Hematopoietic multipotent progenitor cell treated with erythropoietin and hydrocortisone succinate and interleukin-3 and kit ligand, for 8 days (in vitro differentiated cells): ENCODE data around the gene SMYD4.
"Not testable (repeated sequence)": the region's sequence is repeated elsewhere in the genome, so short reads cannot be mapped to it uniquely, and the experiment has no call there.

Experiments used
- DNase-seq: peaks from one replicate; pipeline ENCODE4 v3.0.0-alpha.2; 2015

Gene SMYD4

GRCh38 chr17:1779571-1780131 is 50.1 kb downstream of the SMYD4 start:
- DNase-seq = no peak

- DNase-seq = no peak
These were observed 52.8 kb downstream of the SMYD4 start for GRCh38 chr17:1776857-1777256.

GRCh38 chr17:1776328-1776727 is 53.4 kb downstream of the SMYD4 start:
- DNase-seq = no peak

- no peak for DNase-seq
These were observed 55.1 kb downstream of the SMYD4 start for GRCh38 chr17:1774390-1775176.

- DNase-seq = peak; percentile 85
These were observed 56.0 kb downstream of the SMYD4 start for GRCh38 chr17:1773696-1774181.

GRCh38 chr17:1773000-1773695 is 56.6 kb downstream of the SMYD4 start:
- DNase-seq = not testable (repeated sequence)

GRCh38 chr17:1769822-1770477 is 59.8 kb downstream of the SMYD4 start:
- DNase-seq = no peak

- DNase-seq = no peak
These were observed 62.3 kb downstream of the SMYD4 start for GRCh38 chr17:1767358-1767757.

GRCh38 chr17:1766382-1767135 is 63.1 kb downstream of the SMYD4 start:
- DNase-seq = no peak

- DNase-seq = no peak
These were observed 64.1 kb downstream of the SMYD4 start for GRCh38 chr17:1765576-1765975.

GRCh38 chr17:1764705-1765104 is 65.0 kb downstream of the SMYD4 start:
- not testable (repeated sequence) for DNase-seq

- DNase-seq = peak; percentile 82
These were observed 65.4 kb downstream of the SMYD4 start for GRCh38 chr17:1764284-1764683.

- DNase-seq = peak; percentile 84
These were observed 66.5 kb downstream of the SMYD4 start for GRCh38 chr17:1762901-1763898.

GRCh38 chr17:1762233-1762900 is 67.3 kb downstream of the SMYD4 start:
- DNase-seq = no peak

GRCh38 chr17:1759529-1759928 is 70.2 kb downstream of the SMYD4 start:
- no peak for DNase-seq

GRCh38 chr17:1758807-1759206 is 70.9 kb downstream of the SMYD4 start:
- no peak for DNase-seq

GRCh38 chr17:1755827-1756262 is 73.9 kb downstream of the SMYD4 start:
- DNase-seq = no peak

GRCh38 chr17:1755252-1755826 is 74.4 kb downstream of the SMYD4 start:
- no peak for DNase-seq

- DNase-seq = no peak
These were observed 75.1 kb downstream of the SMYD4 start for GRCh38 chr17:1754430-1755112.
